Activated naive CD8-positive, alpha-beta T cell treated with anti-CD3 and anti-CD28 coated beads, Interleukin-2, amount 50 U/mL, for 24 hours (primary cell): ENCODE results near the gene FBXL14.

ENCODE experiments used
- ATAC-seq: fragments of 150-1000 bp; cut with Tn5 transposase; one replicate; pipeline ENCODE4 v1.10.0; 2021
- DNase-seq: peaks from one replicate; pipeline ENCODE4 v3.0.0; 2021
- H3K27ac Mint-ChIP-seq: one replicate; pipeline ENCODE4 v1.8.0; 2021; ENCODE audit warnings: mild to moderate bottlenecking, mixed read lengths
- H3K27me3 Mint-ChIP-seq: one replicate; pipeline ENCODE4 v1.8.0; 2021; ENCODE audit warnings: mixed read lengths
- H3K36me3 Mint-ChIP-seq: one replicate; pipeline ENCODE4 v1.8.0; 2021; ENCODE audit warnings: low read depth, mixed read lengths
- H3K4me1 Mint-ChIP-seq: one replicate; pipeline ENCODE4 v1.8.0; 2021; ENCODE audit warnings: mixed read lengths
- H3K4me3 Mint-ChIP-seq: one replicate; pipeline ENCODE4 v1.8.0; 2021; ENCODE audit warnings: mild to moderate bottlenecking, moderate library complexity, mixed read lengths
- H3K9me3 Mint-ChIP-seq: one replicate; pipeline ENCODE4 v1.8.0; 2021; ENCODE audit warnings: mixed read lengths

FBXL14 gene

GRCh38 chr12:1517007-1517406, 77.4 kb downstream of the FBXL14 start:
- H3K4me3 Mint-ChIP-seq: no peak overlapping the region
- no peaks in the 10 kb centered on the region for H3K9me3 Mint-ChIP-seq
- no peak overlapping the region for H3K27ac Mint-ChIP-seq
- no peaks in the 10 kb centered on the region for H3K4me1 Mint-ChIP-seq
- no peaks in the 10 kb centered on the region for H3K36me3 Mint-ChIP-seq
- H3K27me3 Mint-ChIP-seq: peaks cover 23% of the 10 kb centered on the region
- ATAC-seq (no peak), DNase-seq (peak; percentile 49)
